Tibial nerve (tissue), 4 donors: Measurements from ENCODE around the gene MGLL.

Experiments used
- CTCF ChIP-seq, 5 experiments: fragments of 200-600 bp in 3 of 5; fragments of 450-650 bp in 2 of 5; sonication (generic) in 3 of 5; IDR thresholded peaks; one replicate each; pipeline ENCODE4 v1.5.1; 2016 to 2019; ENCODE audit warnings: antibody characterized with exemption in 5 of 5, mild to moderate bottlenecking in 3 of 5, moderate library complexity in 2 of 5
- EP300 ChIP-seq, 2 donors: sonication (generic); formaldehyde crosslinking; IDR thresholded peaks; one replicate each; pipeline ENCODE4 v1.6.1; 2017; ENCODE audit warnings: antibody characterized with exemption in 2 of 2, mild to moderate bottlenecking in 1 of 2
- POLR2A ChIP-seq, 2 donors: fragments of 450-650 bp; IDR thresholded peaks; one replicate each; pipeline ENCODE4 v1.6.1; 2017; ENCODE audit warnings: antibody characterized with exemption in 2 of 2, mild to moderate bottlenecking in 2 of 2, moderate library complexity in 2 of 2

GRCh38 chr3:127831723-127832172 is 9.4 kb upstream of the MGLL start:
- peak; percentile 30 to 49 (median 43) for TF ChIP-seq CTCF (IDR thresholded peaks at IDR 0.05)
- no peak for TF ChIP-seq POLR2A (IDR thresholded peaks at IDR 0.05)
- TF ChIP-seq EP300 (IDR thresholded peaks at IDR 0.05): no peak
